Measurements from ENCODE around the gene IL1R2.

- TF ChIP-seq EP300 (IDR thresholded peaks at IDR 0.05) (no peak), CTCF (IDR thresholded peaks at IDR 0.05) (no peak), ESRRA (IDR thresholded peaks at IDR 0.05; ENCODE audit: borderline replicate concordance, low read length) (no peak)
- TF ChIP-seq, protein P1, sequence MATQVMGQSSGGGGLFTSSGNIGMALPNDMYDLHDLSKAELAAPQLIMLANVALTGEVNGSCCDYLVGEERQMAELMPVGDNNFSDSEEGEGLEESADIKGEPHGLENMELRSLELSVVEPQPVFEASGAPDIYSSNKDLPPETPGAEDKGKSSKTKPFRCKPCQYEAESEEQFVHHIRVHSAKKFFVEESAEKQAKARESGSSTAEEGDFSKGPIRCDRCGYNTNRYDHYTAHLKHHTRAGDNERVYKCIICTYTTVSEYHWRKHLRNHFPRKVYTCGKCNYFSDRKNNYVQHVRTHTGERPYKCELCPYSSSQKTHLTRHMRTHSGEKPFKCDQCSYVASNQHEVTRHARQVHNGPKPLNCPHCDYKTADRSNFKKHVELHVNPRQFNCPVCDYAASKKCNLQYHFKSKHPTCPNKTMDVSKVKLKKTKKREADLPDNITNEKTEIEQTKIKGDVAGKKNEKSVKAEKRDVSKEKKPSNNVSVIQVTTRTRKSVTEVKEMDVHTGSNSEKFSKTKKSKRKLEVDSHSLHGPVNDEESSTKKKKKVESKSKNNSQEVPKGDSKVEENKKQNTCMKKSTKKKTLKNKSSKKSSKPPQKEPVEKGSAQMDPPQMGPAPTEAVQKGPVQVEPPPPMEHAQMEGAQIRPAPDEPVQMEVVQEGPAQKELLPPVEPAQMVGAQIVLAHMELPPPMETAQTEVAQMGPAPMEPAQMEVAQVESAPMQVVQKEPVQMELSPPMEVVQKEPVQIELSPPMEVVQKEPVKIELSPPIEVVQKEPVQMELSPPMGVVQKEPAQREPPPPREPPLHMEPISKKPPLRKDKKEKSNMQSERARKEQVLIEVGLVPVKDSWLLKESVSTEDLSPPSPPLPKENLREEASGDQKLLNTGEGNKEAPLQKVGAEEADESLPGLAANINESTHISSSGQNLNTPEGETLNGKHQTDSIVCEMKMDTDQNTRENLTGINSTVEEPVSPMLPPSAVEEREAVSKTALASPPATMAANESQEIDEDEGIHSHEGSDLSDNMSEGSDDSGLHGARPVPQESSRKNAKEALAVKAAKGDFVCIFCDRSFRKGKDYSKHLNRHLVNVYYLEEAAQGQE (IDR thresholded peaks at IDR 0.05) = no peak
These were observed 2.0 kb downstream of the IL1R2 start for GRCh38 chr2:101993772-101994171.
